ENCODE results near the gene CCR9.
A peak's percentile ranks its signal among the peaks of the same experiment; 100 is the strongest.

Gene CCR9

GRCh38 chr3:45908761-45909160 is 22.4 kb downstream of the CCR9 start:
- no peak for DNase-seq (ENCODE audit: low read depth in 2 of 2)

- DNase-seq (ENCODE audit: low read depth in 2 of 2), result no peak
These were observed 23.2 kb downstream of the CCR9 start for GRCh38 chr3:45909542-45909941.

- no peak for DNase-seq (ENCODE audit: low read depth in 2 of 2)
These were observed 24.5 kb downstream of the CCR9 start for GRCh38 chr3:45910892-45911291.

GRCh38 chr3:45911511-45912226 is 25.3 kb downstream of the CCR9 start:
- DNase-seq (ENCODE audit: low read depth in 2 of 2), result no peak

GRCh38 chr3:45912435-45912834 is 26.1 kb downstream of the CCR9 start:
- DNase-seq (ENCODE audit: low read depth in 2 of 2), result no peak

GRCh38 chr3:45914362-45915058 is 28.2 kb downstream of the CCR9 start:
- DNase-seq (ENCODE audit: low read depth in 2 of 2), result no peak

GRCh38 chr3:45915059-45915439 is 28.7 kb downstream of the CCR9 start:
- DNase-seq (ENCODE audit: low read depth in 2 of 2), result no peak

GRCh38 chr3:45915518-45916231 is 29.3 kb downstream of the CCR9 start:
- peak; percentile 66 to 78 for DNase-seq (ENCODE audit: low read depth in 2 of 2)

- DNase-seq (ENCODE audit: low read depth in 2 of 2), result no peak
These were observed 31.0 kb downstream of the CCR9 start for GRCh38 chr3:45917146-45917898.

- DNase-seq (ENCODE audit: low read depth in 2 of 2), result no peak
These were observed 35.1 kb downstream of the CCR9 start for GRCh38 chr3:45921158-45922038.

- no peak for DNase-seq (ENCODE audit: low read depth in 2 of 2)
These were observed 35.6 kb downstream of the CCR9 start for GRCh38 chr3:45922039-45922326.

GRCh38 chr3:45922950-45923590 is 36.7 kb downstream of the CCR9 start:
- no peak for DNase-seq (ENCODE audit: low read depth in 2 of 2)

GRCh38 chr3:45923755-45924154 is 37.4 kb downstream of the CCR9 start:
- DNase-seq (ENCODE audit: low read depth in 2 of 2), result no peak

- no peak for DNase-seq (ENCODE audit: low read depth in 2 of 2)
These were observed 41.5 kb downstream of the CCR9 start for GRCh38 chr3:45927881-45928280.

- peak; percentile 17 to 41 for DNase-seq (ENCODE audit: low read depth in 2 of 2)
These were observed 42.8 kb downstream of the CCR9 start for GRCh38 chr3:45929042-45929679.

- no peak for DNase-seq (ENCODE audit: low read depth in 2 of 2)
These were observed 45.2 kb downstream of the CCR9 start for GRCh38 chr3:45931496-45931895.

- no peak for DNase-seq (ENCODE audit: low read depth in 2 of 2)
These were observed 45.8 kb downstream of the CCR9 start for GRCh38 chr3:45932112-45932511.

- DNase-seq (ENCODE audit: low read depth in 2 of 2), result no peak
These were observed 47.2 kb downstream of the CCR9 start for GRCh38 chr3:45933591-45933990.

- DNase-seq (ENCODE audit: low read depth in 2 of 2), result no peak
These were observed 49.9 kb downstream of the CCR9 start for GRCh38 chr3:45936261-45936660.
